Osteocyte (in vitro differentiated cells): ENCODE data around the gene PRKAR2B. TPM values are rescaled to one million over a fixed set of nuclear protein-coding genes. Genes with fewer than 3 reads are reported as not detected.

Experiments
- DNase-seq: peaks from one replicate; pipeline ENCODE4 v3.0.0; 2021; ENCODE audit warnings: mixed read lengths; ENCODE audit not compliant: unreplicated experiment; ENCODE audit errors: extremely low spot score
- H3K27ac Mint-ChIP-seq: one replicate; pipeline ENCODE4 v1.8.0; 2021; ENCODE audit warnings: mild to moderate bottlenecking, mixed read lengths; ENCODE audit not compliant: unreplicated experiment
- H3K27me3 Mint-ChIP-seq: one replicate; pipeline ENCODE4 v1.8.0; 2021; ENCODE audit warnings: mixed read lengths; ENCODE audit not compliant: unreplicated experiment
- H3K36me3 Mint-ChIP-seq: one replicate; pipeline ENCODE4 v1.8.0; 2021; ENCODE audit warnings: mixed read lengths; ENCODE audit not compliant: unreplicated experiment
- H3K4me1 Mint-ChIP-seq: one replicate; pipeline ENCODE4 v1.8.0; 2021; ENCODE audit warnings: mixed read lengths; ENCODE audit not compliant: unreplicated experiment
- H3K4me3 Mint-ChIP-seq: one replicate; pipeline ENCODE4 v1.8.0; 2021; ENCODE audit warnings: mild to moderate bottlenecking, moderate library complexity, mixed read lengths; ENCODE audit not compliant: unreplicated experiment
- H3K9me3 Mint-ChIP-seq: one replicate; pipeline ENCODE4 v1.8.0; 2021; ENCODE audit warnings: mixed read lengths; ENCODE audit not compliant: unreplicated experiment
- total RNA-seq: library from RNA; stranded (reverse); gene quantifications from 2 replicates; pipeline ENCODE4 v1.2.1, GENCODE V29; 2021
- TF ChIP-seq, protein P1 (sequence below): fragments of 200-600 bp; sonication (generic); IDR thresholded peaks from 2 replicates; pipeline ENCODE4 v1.5.0; 2021; ENCODE audit warnings: antibody characterized with exemption, mild to moderate bottlenecking, moderate library complexity

The PRKAR2B gene
- total RNA-seq, 1 donor from 2014 or later = 3.3 TPM

DNA sequence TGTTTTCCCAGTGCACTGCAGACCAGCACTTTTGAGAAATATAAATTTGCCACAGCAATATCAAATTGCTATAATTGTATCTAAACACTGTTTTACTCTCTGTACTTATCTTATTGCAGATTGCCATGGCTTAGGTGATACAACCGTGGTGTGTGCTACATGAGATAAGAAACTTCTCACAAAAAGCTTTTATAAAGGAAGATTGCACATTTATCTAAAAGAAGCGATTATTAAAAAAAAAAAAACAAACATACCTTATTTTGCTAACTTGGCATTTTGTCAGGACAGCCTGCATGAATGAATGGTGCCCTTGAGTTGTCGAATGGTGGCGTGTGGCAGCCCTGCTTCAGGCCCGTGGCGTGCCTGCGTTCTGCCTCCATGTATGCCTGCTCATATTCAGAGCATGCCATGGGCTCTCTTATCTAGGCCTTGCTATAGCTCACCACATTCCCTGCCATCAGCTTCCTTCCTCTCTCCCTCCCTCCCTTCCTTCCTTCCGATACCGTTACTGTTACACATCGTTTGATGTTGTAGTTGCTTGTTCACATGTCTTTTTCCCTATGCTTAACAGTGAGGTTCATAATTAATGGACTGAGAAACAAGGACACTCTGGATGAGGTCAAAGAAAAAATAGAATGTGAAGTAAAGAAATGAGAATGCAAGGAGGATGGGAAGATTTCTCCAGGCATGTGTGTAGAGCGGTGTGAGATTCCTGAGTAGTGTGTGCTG, 34.9 kb downstream of the PRKAR2B start:
- Mint-ChIP-seq H3K9me3 (no peaks in the 10 kb centered on the region), H3K4me3 (no peak overlapping the region), H3K27ac (no peak overlapping the region), H3K36me3 (no peaks in the 10 kb centered on the region), H3K4me1 (no peaks in the 10 kb centered on the region), H3K27me3 (no peaks in the 10 kb centered on the region)
- no peak for DNase-seq
- TF ChIP-seq, protein P1, sequence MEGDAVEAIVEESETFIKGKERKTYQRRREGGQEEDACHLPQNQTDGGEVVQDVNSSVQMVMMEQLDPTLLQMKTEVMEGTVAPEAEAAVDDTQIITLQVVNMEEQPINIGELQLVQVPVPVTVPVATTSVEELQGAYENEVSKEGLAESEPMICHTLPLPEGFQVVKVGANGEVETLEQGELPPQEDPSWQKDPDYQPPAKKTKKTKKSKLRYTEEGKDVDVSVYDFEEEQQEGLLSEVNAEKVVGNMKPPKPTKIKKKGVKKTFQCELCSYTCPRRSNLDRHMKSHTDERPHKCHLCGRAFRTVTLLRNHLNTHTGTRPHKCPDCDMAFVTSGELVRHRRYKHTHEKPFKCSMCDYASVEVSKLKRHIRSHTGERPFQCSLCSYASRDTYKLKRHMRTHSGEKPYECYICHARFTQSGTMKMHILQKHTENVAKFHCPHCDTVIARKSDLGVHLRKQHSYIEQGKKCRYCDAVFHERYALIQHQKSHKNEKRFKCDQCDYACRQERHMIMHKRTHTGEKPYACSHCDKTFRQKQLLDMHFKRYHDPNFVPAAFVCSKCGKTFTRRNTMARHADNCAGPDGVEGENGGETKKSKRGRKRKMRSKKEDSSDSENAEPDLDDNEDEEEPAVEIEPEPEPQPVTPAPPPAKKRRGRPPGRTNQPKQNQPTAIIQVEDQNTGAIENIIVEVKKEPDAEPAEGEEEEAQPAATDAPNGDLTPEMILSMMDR = no peak

DNA sequence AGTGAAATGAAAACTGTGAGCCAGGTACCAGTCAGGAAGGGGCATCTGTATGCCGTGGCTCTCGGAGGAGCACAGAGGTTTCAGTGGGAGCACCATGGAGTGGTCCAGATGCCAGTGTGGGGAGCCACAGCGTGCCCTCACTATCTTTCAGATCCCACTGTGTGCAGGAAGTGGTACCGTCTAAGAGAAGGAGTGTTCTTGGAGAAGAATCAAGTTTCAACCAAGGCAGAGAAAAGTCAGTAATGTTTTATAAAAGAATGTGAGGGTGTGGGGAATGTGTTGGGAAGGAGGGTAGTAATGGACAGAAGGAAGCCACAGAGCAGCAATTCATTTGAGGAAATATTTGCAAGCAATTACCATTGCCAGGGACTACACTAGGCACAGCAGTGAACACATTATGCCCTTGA, 35.6 kb downstream of the PRKAR2B start:
- H3K27me3 Mint-ChIP-seq = no peaks in the 10 kb centered on the region
- H3K4me1 Mint-ChIP-seq = no peaks in the 10 kb centered on the region
- no peaks in the 10 kb centered on the region for H3K9me3 Mint-ChIP-seq
- no peak overlapping the region for H3K4me3 Mint-ChIP-seq
- no peaks in the 10 kb centered on the region for H3K36me3 Mint-ChIP-seq
- TF ChIP-seq, protein P1 = no peak
- DNase-seq = no peak
- no peak overlapping the region for H3K27ac Mint-ChIP-seq

DNA sequence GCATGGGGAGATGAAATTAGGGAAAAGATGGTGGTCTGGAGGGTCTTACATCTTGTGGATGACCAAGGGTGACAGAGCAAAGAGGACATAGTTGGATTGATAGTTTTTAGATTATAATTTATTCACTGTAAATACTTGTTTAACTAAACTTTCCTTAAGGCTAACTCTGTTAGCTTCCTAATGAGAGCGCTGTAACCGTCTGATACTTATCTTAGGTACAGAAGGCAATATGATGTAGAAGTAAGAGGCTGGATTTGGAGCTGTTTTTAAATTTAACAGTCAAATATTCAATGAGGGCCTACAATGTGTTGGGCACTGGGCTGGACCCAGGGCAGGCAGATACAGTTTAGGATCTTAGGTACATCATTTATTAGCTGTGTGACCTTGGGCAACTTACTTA, 36.0 kb downstream of the PRKAR2B start:
- H3K27ac Mint-ChIP-seq = no peak overlapping the region
- no peaks in the 10 kb centered on the region for H3K4me1 Mint-ChIP-seq
- H3K9me3 Mint-ChIP-seq = no peaks in the 10 kb centered on the region
- H3K36me3 Mint-ChIP-seq = no peaks in the 10 kb centered on the region
- TF ChIP-seq, protein P1 = no peak
- no peak overlapping the region for H3K4me3 Mint-ChIP-seq
- no peaks in the 10 kb centered on the region for H3K27me3 Mint-ChIP-seq
- no peak for DNase-seq

DNA sequence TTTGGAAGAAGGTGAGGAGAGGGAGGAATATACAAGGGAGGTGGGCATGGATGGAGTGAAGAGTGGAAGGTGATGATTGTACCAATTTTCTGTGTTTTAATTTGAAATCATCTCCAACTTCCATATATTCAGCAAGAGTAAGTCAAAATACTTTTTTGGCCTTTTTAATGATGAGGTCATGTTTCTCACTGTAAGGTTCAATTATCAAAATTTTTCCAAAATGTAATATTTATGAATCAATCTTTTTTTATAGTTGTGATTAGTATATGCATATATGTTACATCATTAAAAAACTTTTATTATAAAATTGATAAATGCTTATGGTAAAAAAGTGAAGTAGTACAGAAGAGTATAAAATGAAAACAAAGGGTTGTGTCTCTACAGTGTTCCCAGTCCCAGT, 40.7 kb downstream of the PRKAR2B start:
- Mint-ChIP-seq H3K36me3 (no peaks in the 10 kb centered on the region), H3K27me3 (peaks cover 2% of the 10 kb centered on the region), H3K9me3 (no peaks in the 10 kb centered on the region), H3K4me1 (no peaks in the 10 kb centered on the region), H3K4me3 (no peak overlapping the region), H3K27ac (no peak overlapping the region)
- TF ChIP-seq, protein P1 = no peak
- DNase-seq = no peak

DNA sequence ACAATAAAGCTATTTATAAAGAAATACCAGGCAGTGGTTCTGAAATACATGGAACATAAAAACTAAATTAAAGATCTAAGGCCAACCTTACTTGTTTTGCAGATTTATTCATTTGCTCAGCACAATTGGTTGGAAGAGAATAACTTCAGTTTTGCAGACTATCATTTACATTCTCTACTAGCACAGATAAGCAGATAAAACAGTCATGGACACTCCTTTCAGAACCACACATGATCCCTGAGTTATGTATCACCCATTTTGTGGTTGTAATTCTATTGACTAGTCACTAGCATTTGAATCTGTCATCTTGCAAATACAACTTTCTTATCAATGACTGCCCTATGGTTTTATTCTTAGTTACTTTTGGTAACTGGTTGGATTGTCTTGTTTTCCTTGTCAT, 45.1 kb downstream of the PRKAR2B start:
- Mint-ChIP-seq H3K4me1 (no peaks in the 10 kb centered on the region), H3K9me3 (peaks cover 4% of the 10 kb centered on the region), H3K36me3 (no peaks in the 10 kb centered on the region), H3K4me3 (no peak overlapping the region), H3K27ac (no peak overlapping the region), H3K27me3 (peaks cover 9% of the 10 kb centered on the region)
- no peak for DNase-seq
- TF ChIP-seq, protein P1 = no peak
